Activated naive CD8-positive, alpha-beta T cell treated with anti-CD3 and anti-CD28 coated beads, Interleukin-2, amount 50 U/mL, for 24 hours (primary cell): ENCODE measurements around the gene PRKCB.
A peak's percentile ranks its signal among the peaks of the same experiment; 100 is the strongest.
"Not testable (repeated sequence)": the region's sequence is repeated elsewhere in the genome, so short reads cannot be mapped to it uniquely, and the experiment has no call there.

ENCODE experiments used
- ATAC-seq: fragments of 150-1000 bp; cut with Tn5 transposase; one replicate; pipeline ENCODE4 v1.10.0; 2021
- DNase-seq: peaks from one replicate; pipeline ENCODE4 v3.0.0; 2021
- H3K27ac Mint-ChIP-seq: one replicate; pipeline ENCODE4 v1.8.0; 2021; ENCODE audit warnings: mild to moderate bottlenecking, mixed read lengths
- H3K27me3 Mint-ChIP-seq: one replicate; pipeline ENCODE4 v1.8.0; 2021; ENCODE audit warnings: mixed read lengths
- H3K36me3 Mint-ChIP-seq: one replicate; pipeline ENCODE4 v1.8.0; 2021; ENCODE audit warnings: low read depth, mixed read lengths
- H3K4me1 Mint-ChIP-seq: one replicate; pipeline ENCODE4 v1.8.0; 2021; ENCODE audit warnings: mixed read lengths
- H3K4me3 Mint-ChIP-seq: one replicate; pipeline ENCODE4 v1.8.0; 2021; ENCODE audit warnings: mild to moderate bottlenecking, moderate library complexity, mixed read lengths
- H3K9me3 Mint-ChIP-seq: one replicate; pipeline ENCODE4 v1.8.0; 2021; ENCODE audit warnings: mixed read lengths

PRKCB gene

GRCh38 chr16:24098896-24099295, 263.1 kb downstream of the PRKCB start:
- no peak overlapping the region for H3K27ac Mint-ChIP-seq
- H3K9me3 Mint-ChIP-seq, result no peaks in the 10 kb centered on the region
- ATAC-seq, result no peak

GRCh38 chr16:24101431-24101830, 265.6 kb downstream of the PRKCB start:
- Mint-ChIP-seq H3K27ac (no peak overlapping the region), H3K4me3 (no peak overlapping the region), H3K9me3 (peaks cover 6% of the 10 kb centered on the region), H3K27me3 (no peaks in the 10 kb centered on the region), H3K36me3 (peaks cover 36% of the 10 kb centered on the region), H3K4me1 (peaks cover 3% of the 10 kb centered on the region)
- no peak for ATAC-seq
- no peak for DNase-seq

More at GRCh38 chr16:24098896-24099295, 263.1 kb downstream of the PRKCB start:
- DNase-seq, result no peak
- Mint-ChIP-seq H3K27me3 (no peaks in the 10 kb centered on the region), H3K4me1 (peaks cover 3% of the 10 kb centered on the region), H3K4me3 (no peak overlapping the region), H3K36me3 (peaks cover 39% of the 10 kb centered on the region)

DNA sequence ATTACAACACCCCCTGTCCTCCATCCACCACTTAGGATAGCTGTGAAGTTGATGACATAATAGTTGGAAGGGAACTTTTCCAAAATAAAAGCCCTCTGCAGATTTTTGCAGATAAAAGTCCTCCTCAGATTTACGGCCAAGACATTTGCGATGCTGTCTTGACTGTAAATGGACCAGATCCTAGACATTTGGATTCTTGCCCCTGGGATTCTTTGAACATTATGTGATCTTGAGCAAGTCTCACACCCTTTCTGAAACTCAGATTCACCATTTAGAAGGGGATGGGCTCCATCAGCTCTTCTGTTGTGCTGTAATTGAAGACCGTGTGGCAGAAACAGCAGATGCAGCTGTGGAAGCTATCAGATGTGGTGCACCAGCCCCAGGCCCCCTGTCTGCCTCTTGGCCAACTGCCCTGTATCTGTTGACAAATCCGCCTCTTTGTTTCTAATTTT, 266.5 kb downstream of the PRKCB start:
- no peak for ATAC-seq
- H3K4me3 Mint-ChIP-seq, result no peak overlapping the region
- no peak for DNase-seq
- peaks cover 6% of the 10 kb centered on the region for H3K9me3 Mint-ChIP-seq
- peaks cover 3% of the 10 kb centered on the region for H3K4me1 Mint-ChIP-seq
- H3K36me3 Mint-ChIP-seq, result peaks cover 35% of the 10 kb centered on the region
- H3K27me3 Mint-ChIP-seq, result no peaks in the 10 kb centered on the region
- no peak overlapping the region for H3K27ac Mint-ChIP-seq

DNA sequence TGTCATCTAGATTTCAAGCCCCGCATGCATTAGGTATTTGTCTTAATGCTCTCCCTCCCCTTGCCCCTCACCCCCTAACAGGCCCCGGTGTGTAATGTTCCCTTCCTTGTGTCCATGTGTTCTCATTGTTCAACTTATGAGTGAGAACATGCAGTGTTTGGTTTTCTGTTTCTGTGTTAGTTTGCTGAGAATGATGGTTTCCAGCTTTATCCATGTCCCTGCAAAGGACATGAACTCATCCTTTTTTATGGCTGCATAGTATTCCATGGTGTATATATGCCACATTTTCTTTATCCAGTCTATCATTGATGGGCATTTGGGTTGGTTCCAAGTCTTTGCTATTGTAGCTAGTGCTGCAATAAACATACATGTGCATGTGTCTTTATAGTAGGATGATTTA, 269.7 kb downstream of the PRKCB start:
- ATAC-seq, H3K27ac Mint-ChIP-seq, H3K4me3 Mint-ChIP-seq, H3K9me3 Mint-ChIP-seq, DNase-seq, H3K27me3 Mint-ChIP-seq, H3K4me1 Mint-ChIP-seq: not testable (repeated sequence)
- H3K36me3 Mint-ChIP-seq, result peaks cover 24% of the 10 kb centered on the region

- H3K4me1 Mint-ChIP-seq, DNase-seq, H3K9me3 Mint-ChIP-seq, H3K4me3 Mint-ChIP-seq, H3K27ac Mint-ChIP-seq, ATAC-seq, H3K27me3 Mint-ChIP-seq: not testable (repeated sequence)
- peaks cover 29% of the 10 kb centered on the region for H3K36me3 Mint-ChIP-seq
These were observed 272.3 kb downstream of the PRKCB start for GRCh38 chr16:24108090-24108489.

- Mint-ChIP-seq H3K27ac (no peak overlapping the region), H3K9me3 (no peaks in the 10 kb centered on the region), H3K27me3 (no peaks in the 10 kb centered on the region), H3K36me3 (peaks cover 28% of the 10 kb centered on the region), H3K4me3 (no peak overlapping the region), H3K4me1 (no peaks in the 10 kb centered on the region)
- DNase-seq, result no peak
- no peak for ATAC-seq
These were observed 276.0 kb downstream of the PRKCB start for GRCh38 chr16:24111724-24112302.

DNA sequence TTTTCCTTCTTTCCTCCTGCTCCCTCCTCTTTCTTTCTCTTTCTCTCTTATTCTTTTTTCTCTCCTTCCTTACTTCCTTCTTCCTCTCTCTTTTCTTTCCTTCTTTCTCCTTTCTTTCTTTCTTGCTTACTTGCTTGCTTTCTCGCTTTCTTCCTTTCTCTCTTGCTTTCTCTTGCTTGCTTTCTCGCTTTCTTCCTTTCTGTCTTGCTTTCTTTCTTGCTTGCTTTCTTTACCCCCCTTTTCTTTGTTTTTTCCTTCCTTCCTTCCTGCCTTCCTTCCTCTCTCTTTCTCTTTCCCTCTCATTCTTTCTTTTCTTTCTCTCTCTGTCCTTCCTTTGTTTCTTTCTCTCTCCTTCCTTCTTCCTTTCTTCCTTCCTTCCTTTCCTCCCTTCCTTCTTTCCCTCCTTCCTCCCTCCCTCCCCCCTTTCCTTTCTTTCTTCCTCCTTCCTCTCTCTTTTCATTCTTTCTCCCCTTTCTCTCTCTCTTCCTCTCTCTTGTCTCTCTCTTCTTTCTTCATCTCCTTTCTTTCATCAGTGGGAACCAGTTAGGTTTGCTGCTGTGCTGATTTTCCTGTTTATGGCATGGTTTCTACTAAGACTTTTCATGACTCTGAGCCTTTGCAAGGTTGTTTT, 277.4 kb downstream of the PRKCB start:
- Mint-ChIP-seq H3K36me3 (peaks cover 30% of the 10 kb centered on the region), H3K9me3 (no peaks in the 10 kb centered on the region), H3K4me3 (no peak overlapping the region), H3K4me1 (no peaks in the 10 kb centered on the region), H3K27ac (peak overlapping the region; percentile 43), H3K27me3 (no peaks in the 10 kb centered on the region)
- ATAC-seq, result no peak
- DNase-seq, result no peak

GRCh38 chr16:24114876-24115275, 279.1 kb downstream of the PRKCB start:
- Mint-ChIP-seq H3K4me1 (no peaks in the 10 kb centered on the region), H3K36me3 (peaks cover 31% of the 10 kb centered on the region), H3K27me3 (no peaks in the 10 kb centered on the region), H3K27ac (no peak overlapping the region), H3K9me3 (no peaks in the 10 kb centered on the region), H3K4me3 (no peak overlapping the region)
- DNase-seq (no peak), ATAC-seq (no peak)

- ATAC-seq, result no peak
- Mint-ChIP-seq H3K9me3 (no peaks in the 10 kb centered on the region), H3K4me1 (no peaks in the 10 kb centered on the region), H3K27me3 (no peaks in the 10 kb centered on the region), H3K27ac (no peak overlapping the region), H3K36me3 (peaks cover 33% of the 10 kb centered on the region), H3K4me3 (no peak overlapping the region)
- DNase-seq, result no peak
These were observed 280.4 kb downstream of the PRKCB start for GRCh38 chr16:24116046-24116776.

- no peaks in the 10 kb centered on the region for H3K27me3 Mint-ChIP-seq
- no peak for ATAC-seq
- peaks cover 35% of the 10 kb centered on the region for H3K36me3 Mint-ChIP-seq
- H3K9me3 Mint-ChIP-seq, result no peaks in the 10 kb centered on the region
- H3K4me3 Mint-ChIP-seq, result no peak overlapping the region
- no peak overlapping the region for H3K27ac Mint-ChIP-seq
- DNase-seq, result no peak
- H3K4me1 Mint-ChIP-seq, result no peaks in the 10 kb centered on the region
These were observed 281.2 kb downstream of the PRKCB start for GRCh38 chr16:24116989-24117388.

DNA sequence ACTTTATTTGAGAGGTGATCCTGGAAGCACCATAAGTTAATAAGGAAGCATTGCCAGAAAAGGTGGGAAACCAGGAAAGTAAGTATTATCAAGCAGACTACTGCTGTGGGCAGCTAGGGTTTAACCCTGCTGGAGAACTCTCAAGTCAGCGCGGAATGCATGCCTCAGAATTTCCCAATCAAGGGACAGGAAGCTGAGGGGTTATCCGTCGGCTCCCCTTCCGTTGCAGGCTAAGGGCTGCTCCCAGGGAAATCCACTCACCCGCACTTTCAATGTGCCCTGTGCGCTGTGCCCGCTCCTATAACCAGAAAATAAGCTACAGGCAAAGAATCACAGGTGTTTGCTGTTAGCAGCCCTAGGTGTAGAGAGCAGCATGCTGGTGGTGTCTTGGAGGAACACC, 281.9 kb downstream of the PRKCB start:
- no peak overlapping the region for H3K4me3 Mint-ChIP-seq
- H3K4me1 Mint-ChIP-seq, result no peaks in the 10 kb centered on the region
- DNase-seq (no peak), ATAC-seq (no peak)
- peaks cover 36% of the 10 kb centered on the region for H3K36me3 Mint-ChIP-seq
- H3K27me3 Mint-ChIP-seq, result no peaks in the 10 kb centered on the region
- H3K9me3 Mint-ChIP-seq, result no peaks in the 10 kb centered on the region
- H3K27ac Mint-ChIP-seq, result no peak overlapping the region

DNA sequence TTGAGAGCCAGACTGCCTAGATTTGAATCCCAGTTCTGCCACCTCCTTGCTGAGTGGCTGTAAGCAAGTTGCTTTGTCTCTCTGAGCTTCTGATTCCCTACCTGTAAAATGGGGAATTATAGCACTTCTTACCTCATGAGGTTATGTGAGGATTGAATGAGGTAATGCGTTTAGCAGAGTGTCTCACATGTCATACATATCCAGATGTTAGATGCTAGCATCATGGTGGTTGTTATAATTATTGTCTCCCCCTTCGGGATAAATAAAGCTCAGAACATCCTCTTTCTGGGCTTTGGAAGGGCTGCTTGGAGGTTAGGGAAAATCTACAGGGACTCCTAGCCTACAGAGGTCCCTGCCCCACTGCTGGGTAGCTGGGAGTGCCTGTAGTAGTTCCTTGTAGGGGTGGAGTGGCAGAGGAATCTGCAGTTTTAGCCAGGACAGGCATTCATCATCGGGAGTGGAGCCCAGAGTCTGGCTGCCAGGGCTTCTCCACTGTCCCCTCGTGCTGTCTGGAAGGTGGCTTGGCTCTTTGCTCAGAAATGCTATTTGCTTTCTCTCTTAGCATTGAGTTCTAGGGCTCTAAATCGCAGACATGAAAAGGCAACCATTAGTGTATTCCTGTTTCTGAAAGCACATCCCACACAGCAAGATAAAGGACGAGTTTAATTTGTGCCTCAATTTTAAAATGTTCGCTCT, 282.5 kb downstream of the PRKCB start:
- Mint-ChIP-seq H3K27ac (no peak overlapping the region), H3K27me3 (no peaks in the 10 kb centered on the region), H3K36me3 (peaks cover 31% of the 10 kb centered on the region), H3K9me3 (no peaks in the 10 kb centered on the region), H3K4me1 (no peaks in the 10 kb centered on the region), H3K4me3 (no peak overlapping the region)
- no peak for DNase-seq
- ATAC-seq, result no peak

DNA sequence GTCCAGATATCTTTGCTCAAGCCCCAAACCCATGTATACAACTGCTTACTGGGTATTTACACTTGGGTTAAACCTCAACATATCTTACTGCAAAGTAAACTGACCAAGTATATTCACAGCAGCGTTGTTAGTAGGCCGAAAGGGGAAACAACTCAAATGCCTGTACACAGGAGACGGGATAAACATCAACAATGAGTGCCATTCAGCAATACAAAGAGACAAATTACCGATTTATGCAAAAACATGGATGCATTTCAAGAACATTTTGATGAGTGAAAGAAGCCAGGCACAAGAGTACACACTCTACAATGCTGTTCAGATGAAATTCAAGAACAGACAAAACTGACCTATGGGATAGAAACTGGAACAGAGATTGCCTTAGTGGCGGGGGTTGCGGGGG, 284.0 kb downstream of the PRKCB start:
- Mint-ChIP-seq H3K27ac (no peak overlapping the region), H3K36me3 (peaks cover 36% of the 10 kb centered on the region), H3K4me3 (no peak overlapping the region)

DNA sequence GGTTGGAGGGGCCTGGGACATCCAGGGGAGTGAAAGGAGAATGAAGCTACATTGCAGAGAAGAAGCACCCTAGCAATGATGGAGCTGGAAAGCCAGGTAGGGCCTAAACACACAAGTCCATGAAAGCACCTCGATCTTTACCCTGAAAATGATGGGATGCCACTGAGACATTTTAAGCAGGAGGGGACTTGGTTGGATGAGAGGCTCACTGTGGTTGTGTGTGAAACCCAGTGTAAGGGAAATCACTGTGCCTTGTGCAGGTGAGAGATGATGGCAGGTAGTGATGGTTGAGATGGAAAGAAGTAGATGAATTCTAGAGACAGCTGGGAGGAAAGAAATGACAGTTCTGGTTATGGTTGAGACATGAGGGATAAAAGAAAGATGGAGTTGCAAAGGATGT, 287.5 kb downstream of the PRKCB start:
- ATAC-seq (no peak), DNase-seq (no peak)
- no peaks in the 10 kb centered on the region for H3K4me1 Mint-ChIP-seq
- H3K27ac Mint-ChIP-seq, result no peak overlapping the region
- H3K4me3 Mint-ChIP-seq, result no peak overlapping the region
- H3K36me3 Mint-ChIP-seq, result peaks cover 39% of the 10 kb centered on the region
- no peaks in the 10 kb centered on the region for H3K27me3 Mint-ChIP-seq
- no peaks in the 10 kb centered on the region for H3K9me3 Mint-ChIP-seq

More for the DNA sequence above, 284.0 kb downstream of the PRKCB start:
- DNase-seq (no peak), ATAC-seq (no peak)
- Mint-ChIP-seq H3K27me3 (no peaks in the 10 kb centered on the region), H3K9me3 (no peaks in the 10 kb centered on the region), H3K4me1 (no peaks in the 10 kb centered on the region)

DNA sequence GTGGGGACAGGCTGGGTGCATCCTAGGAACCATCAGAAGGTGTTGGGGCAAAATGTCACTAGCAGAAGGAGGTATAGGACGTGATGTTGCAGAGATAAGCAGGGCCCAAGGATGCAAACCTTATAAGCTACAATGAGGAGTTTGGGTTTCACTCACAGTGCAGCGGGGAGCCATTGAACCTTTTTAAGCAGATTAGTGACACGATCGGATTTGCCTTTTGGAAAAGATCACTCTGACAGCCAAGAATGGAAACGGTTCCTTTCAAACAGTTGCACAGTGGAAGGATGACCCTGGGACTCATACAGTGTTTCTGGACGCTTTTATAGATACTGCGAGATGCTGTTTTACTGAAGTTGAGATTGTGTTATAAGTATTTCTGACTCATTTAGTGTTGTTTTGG, 288.5 kb downstream of the PRKCB start:
- H3K4me1 Mint-ChIP-seq, result no peaks in the 10 kb centered on the region
- H3K36me3 Mint-ChIP-seq, result peaks cover 39% of the 10 kb centered on the region
- DNase-seq (no peak), ATAC-seq (no peak)
- no peaks in the 10 kb centered on the region for H3K9me3 Mint-ChIP-seq
- no peak overlapping the region for H3K4me3 Mint-ChIP-seq
- H3K27me3 Mint-ChIP-seq, result no peaks in the 10 kb centered on the region
- H3K27ac Mint-ChIP-seq, result no peak overlapping the region
